PFSK-1 (cell line): Measurements from ENCODE around the gene RP2.

ENCODE experiments used
- FOXP2 ChIP-seq: optimal IDR thresholded peaks from 2 replicates; pipeline ENCODE3; 2011; ENCODE audit warnings: borderline replicate concordance, control low read depth, inconsistent platforms; ENCODE audit not compliant: insufficient read depth; ENCODE audit errors: extremely low read length, extremely low read depth
- POLR2AphosphoS5 ChIP-seq: IDR thresholded peaks from 2 replicates; pipeline ENCODE4 v1.6.1; 2012; ENCODE audit warnings: low read depth, mild to moderate bottlenecking, control low read depth, low read length, moderate library complexity
- TF ChIP-seq, protein P1 (sequence below), 2 experiments: IDR thresholded peaks; 2 replicates each; pipeline versions ENCODE4 v1.6.1 to v1.8.0; 2011 to 2012; ENCODE audit warnings: low read depth in 2 of 2, low read length in 2 of 2, control low read depth in 1 of 2, inconsistent platforms in 1 of 2, mild to moderate bottlenecking in 1 of 2, moderate library complexity in 1 of 2; ENCODE audit not compliant: insufficient read depth in 1 of 2

DNA sequence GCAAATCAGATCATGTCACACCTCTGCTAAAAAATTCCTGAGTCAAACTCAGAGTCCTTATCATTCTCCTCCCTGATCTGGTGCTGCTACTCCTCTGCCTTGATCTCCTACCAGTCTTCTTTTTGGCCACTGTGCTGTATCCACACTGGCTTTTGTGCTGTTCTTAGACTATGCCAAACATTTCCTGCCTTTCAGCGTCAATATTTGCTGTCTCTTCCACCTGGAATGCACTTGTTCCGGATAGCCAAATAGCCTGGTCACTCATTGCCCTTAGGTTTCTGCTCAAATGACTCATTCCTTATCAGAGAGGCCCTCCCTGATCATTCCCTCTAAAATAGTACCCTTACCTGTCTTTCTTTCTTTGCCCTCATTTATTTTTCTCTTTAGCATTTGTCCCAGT is 24.4 kb upstream of the RP2 start:
- TF ChIP-seq POLR2AphosphoS5 (no peak), FOXP2 (no peak)
- TF ChIP-seq, protein P1, sequence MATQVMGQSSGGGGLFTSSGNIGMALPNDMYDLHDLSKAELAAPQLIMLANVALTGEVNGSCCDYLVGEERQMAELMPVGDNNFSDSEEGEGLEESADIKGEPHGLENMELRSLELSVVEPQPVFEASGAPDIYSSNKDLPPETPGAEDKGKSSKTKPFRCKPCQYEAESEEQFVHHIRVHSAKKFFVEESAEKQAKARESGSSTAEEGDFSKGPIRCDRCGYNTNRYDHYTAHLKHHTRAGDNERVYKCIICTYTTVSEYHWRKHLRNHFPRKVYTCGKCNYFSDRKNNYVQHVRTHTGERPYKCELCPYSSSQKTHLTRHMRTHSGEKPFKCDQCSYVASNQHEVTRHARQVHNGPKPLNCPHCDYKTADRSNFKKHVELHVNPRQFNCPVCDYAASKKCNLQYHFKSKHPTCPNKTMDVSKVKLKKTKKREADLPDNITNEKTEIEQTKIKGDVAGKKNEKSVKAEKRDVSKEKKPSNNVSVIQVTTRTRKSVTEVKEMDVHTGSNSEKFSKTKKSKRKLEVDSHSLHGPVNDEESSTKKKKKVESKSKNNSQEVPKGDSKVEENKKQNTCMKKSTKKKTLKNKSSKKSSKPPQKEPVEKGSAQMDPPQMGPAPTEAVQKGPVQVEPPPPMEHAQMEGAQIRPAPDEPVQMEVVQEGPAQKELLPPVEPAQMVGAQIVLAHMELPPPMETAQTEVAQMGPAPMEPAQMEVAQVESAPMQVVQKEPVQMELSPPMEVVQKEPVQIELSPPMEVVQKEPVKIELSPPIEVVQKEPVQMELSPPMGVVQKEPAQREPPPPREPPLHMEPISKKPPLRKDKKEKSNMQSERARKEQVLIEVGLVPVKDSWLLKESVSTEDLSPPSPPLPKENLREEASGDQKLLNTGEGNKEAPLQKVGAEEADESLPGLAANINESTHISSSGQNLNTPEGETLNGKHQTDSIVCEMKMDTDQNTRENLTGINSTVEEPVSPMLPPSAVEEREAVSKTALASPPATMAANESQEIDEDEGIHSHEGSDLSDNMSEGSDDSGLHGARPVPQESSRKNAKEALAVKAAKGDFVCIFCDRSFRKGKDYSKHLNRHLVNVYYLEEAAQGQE (IDR thresholded peaks at IDR 0.05; ENCODE audit: insufficient read depth in 1 of 2, low read depth in 2 of 2, low read length in 2 of 2), result no peak
